Spleen (tissue), 11 donors: ENCODE measurements around the gene PRXL2C. TPM values are rescaled to one million over a fixed set of nuclear protein-coding genes. Genes with fewer than 3 reads are reported as not detected.

Experiments used
- DNase-seq: peaks from one replicate; pipeline ENCODE4 v3.0.0-alpha.2; 2020
- H3K27ac ChIP-seq, 8 donors: fragments of 200-600 bp; sonication (generic) in 7 of 8; 1 replicate in 4 of 8; 2 replicates in 4 of 8; pipeline versions ENCODE4 v1.5.0 to v1.8.0; 2016 to 2021; ENCODE audit warnings: inconsistent platforms in 4 of 8, mild to moderate bottlenecking in 4 of 8, moderate library complexity in 1 of 8
- H3K27me3 ChIP-seq, 7 donors: fragments of 200-600 bp; sonication (generic) in 6 of 7; replicated peaks in 1 of 7; 1 replicate in 4 of 7; 2 replicates in 3 of 7; pipeline versions ENCODE4 v1.5.0 to v1.8.0; 2016 to 2021; ENCODE audit warnings: inconsistent platforms in 3 of 7, mild to moderate bottlenecking in 1 of 7
- H3K36me3 ChIP-seq, 6 donors: fragments of 200-600 bp; sonication (generic) in 5 of 6; 1 replicate in 4 of 6; 2 replicates in 2 of 6; pipeline versions ENCODE4 v1.5.0 to v1.8.0; 2016 to 2021; ENCODE audit warnings: inconsistent platforms in 2 of 6
- H3K4me1 ChIP-seq, 6 donors: fragments of 200-600 bp; sonication (generic) in 5 of 6; 1 replicate in 3 of 6; 2 replicates in 3 of 6; pipeline versions ENCODE4 v1.5.0 to v1.8.0; 2016 to 2021; ENCODE audit warnings: inconsistent platforms in 3 of 6
- H3K4me3 ChIP-seq, 8 donors: fragments of 200-600 bp; sonication (generic) in 7 of 8; 1 replicate in 4 of 8; 2 replicates in 4 of 8; pipeline versions ENCODE4 v1.5.0 to v1.8.0; 2016 to 2021; ENCODE audit warnings: inconsistent platforms in 4 of 8, mild to moderate bottlenecking in 4 of 8, moderate library complexity in 2 of 8
- H3K9me3 ChIP-seq, 8 donors: fragments of 200-600 bp; sonication (generic) in 7 of 8; 1 replicate in 4 of 8; 2 replicates in 4 of 8; pipeline versions ENCODE4 v1.5.0 to v1.8.0; 2016 to 2021; ENCODE audit warnings: inconsistent platforms in 4 of 8
- CTCF ChIP-seq, 11 experiments: fragments of 200-600 bp in 7 of 11; fragments of 450-650 bp in 4 of 11; sonication (generic) in 4 of 11; IDR thresholded peaks in 8 of 11; conservative IDR thresholded peaks in 3 of 11; 1 replicate in 7 of 11; 2 replicates in 4 of 11; pipeline versions ENCODE4 v1.4.0 to v1.8.0; 2016 to 2021; ENCODE audit warnings: antibody characterized with exemption in 11 of 11, inconsistent platforms in 4 of 11, mild to moderate bottlenecking in 1 of 11
- POLR2A ChIP-seq, 3 donors: fragments of 450-650 bp; IDR thresholded peaks; one replicate each; pipeline ENCODE4 v1.5.1; 2017; ENCODE audit warnings: antibody characterized with exemption in 3 of 3, mild to moderate bottlenecking in 1 of 3
- POLR2AphosphoS5 ChIP-seq, 3 donors: sonication (generic); formaldehyde crosslinking; IDR thresholded peaks; one replicate each; pipeline ENCODE4 v1.5.1; 2017; ENCODE audit warnings: antibody characterized with exemption in 3 of 3
- WGBS, 5 donors: extraction: QIAGEN DNeasy Blood & Tissue Kit in 3 of 5; methylation state at CpG; one replicate each; pipeline versions ENCODE4 v1.1.5 to v1.1.7; 2013 to 2018; 5-methylcytosine and 5-hydroxymethylcytosine counted together
- intact Hi-C: fragments of 100-400 bp; cut with DNase I; formaldehyde crosslinking; loops from one replicate; pipeline ENCODE4 v1.15.0; 2023; ENCODE audit warnings: low total_unique reads
- polyA plus RNA-seq, 3 donors: library from polyadenylated mRNA; stranded (reverse); fragments of 200-250 nt; gene quantifications; one replicate each; pipeline ENCODE4 v1.2.1, GENCODE V29; 2013
- total RNA-seq, 7 donors: library from RNA; depleted of rRNA in 3 of 7; stranded (reverse); fragments of >200 nt in 3 of 7; fragmentation: NEBNext Ultra II Directional in 4 of 7; extraction: Animal tissue kit (Norgen Biotek cat#: 25700) in 4 of 7; gene quantifications; one replicate each; pipeline versions ENCODE4 v1.1.0 to v1.2.1, GENCODE V29; 2016 to 2021
- donor health status: healthy with polysubstance abuse.
- donor health status: DM: no; HTN: no; CAD: no; lungs with moderate emphysema.
- donor health status: DM: no; HTN: no; CAD: no.
- donor health status: Bipolar disorder and iron deficiency.
- donor health status: healthy.
- donor health status: DM: no; HTN: no; CAD: no.
- donor health status: DM: yes; HTN: yes; CAD: no.

PRXL2C gene
- total and polyA plus RNA-seq, 10 donors = 5.4 to 20.1 (median 14.2) TPM

GRCh38 chr9:96596601-96597111, 58.5 kb downstream of the PRXL2C start:
- H3K36me3 ChIP-seq = no peaks in the 10 kb centered on the region
- no peaks in the 10 kb centered on the region for H3K9me3 ChIP-seq
- no peak overlapping the region for H3K27ac ChIP-seq
- H3K27me3 ChIP-seq = peaks cover 0 to 6% (median 0%) of the 10 kb centered on the region in 7 donors
- no peaks in the 10 kb centered on the region for H3K4me1 ChIP-seq
- H3K4me3 ChIP-seq = no peak overlapping the region
- 80 to 94% (median 84%) methylated on average over 5 of the region's 5 CpGs for WGBS, 5 donors
- no peak for DNase-seq
- intact Hi-C loops = no loop called here
- TF ChIP-seq POLR2AphosphoS5 (IDR thresholded peaks at IDR 0.05) (no peak), CTCF (IDR thresholded peaks at IDR 0.05 in 8 of 11, conservative IDR thresholded peaks at IDR 0.05 in 3 of 11) (no peak), POLR2A (IDR thresholded peaks at IDR 0.05) (no peak)

Other genes with a start within 250 kb of the PRXL2C start
- 1 to 10 TPM; 1.2 to 3.7 (median 2.2) TPM for gene ZNF367, start 236.9 kb downstream of the PRXL2C start, total RNA-seq
- 1 to 10 TPM in 2 of 3 donors, under 1 TPM in 1; 0.93 to 2.1 (median 1.4) TPM for gene ZNF367, start 236.9 kb downstream of the PRXL2C start, polyA plus RNA-seq
- gene HABP4, start 205.1 kb downstream of the PRXL2C start, total RNA-seq = 10 to 100 TPM in 1 of 7 donors, 1 to 10 TPM in 6; 6.3 to 10.6 (median 7.9) TPM
- gene HABP4, start 205.1 kb downstream of the PRXL2C start, polyA plus RNA-seq = 1 to 10 TPM; 6.8 to 9.2 (median 7.0) TPM
- gene CDC14B, start 35.5 kb downstream of the PRXL2C start, total RNA-seq = 1 to 10 TPM; 4.6 to 10.0 (median 6.8) TPM
- gene CDC14B, start 35.5 kb downstream of the PRXL2C start, polyA plus RNA-seq = 1 to 10 TPM; 1.3 to 2.3 (median 1.3) TPM
- gene ZNF510, start 122.8 kb upstream of the PRXL2C start, total RNA-seq = 10 to 100 TPM; 12.2 to 22.8 (median 16.5) TPM
- 1 to 10 TPM; 3.3 to 3.9 (median 3.5) TPM for gene ZNF510, start 122.8 kb upstream of the PRXL2C start, polyA plus RNA-seq
- gene ZNF782, start 199.2 kb upstream of the PRXL2C start, total RNA-seq = 10 to 100 TPM in 2 of 7 donors, 1 to 10 TPM in 5; 6.2 to 18.0 (median 8.2) TPM
- gene ZNF782, start 199.2 kb upstream of the PRXL2C start, polyA plus RNA-seq = 1 to 10 TPM; 1.7 to 1.9 (median 1.7) TPM